Measurements from ENCODE around the gene WIZ.
"Not testable (repeated sequence)": the region's sequence is repeated elsewhere in the genome, so short reads cannot be mapped to it uniquely, and the experiment has no call there.

DNA sequence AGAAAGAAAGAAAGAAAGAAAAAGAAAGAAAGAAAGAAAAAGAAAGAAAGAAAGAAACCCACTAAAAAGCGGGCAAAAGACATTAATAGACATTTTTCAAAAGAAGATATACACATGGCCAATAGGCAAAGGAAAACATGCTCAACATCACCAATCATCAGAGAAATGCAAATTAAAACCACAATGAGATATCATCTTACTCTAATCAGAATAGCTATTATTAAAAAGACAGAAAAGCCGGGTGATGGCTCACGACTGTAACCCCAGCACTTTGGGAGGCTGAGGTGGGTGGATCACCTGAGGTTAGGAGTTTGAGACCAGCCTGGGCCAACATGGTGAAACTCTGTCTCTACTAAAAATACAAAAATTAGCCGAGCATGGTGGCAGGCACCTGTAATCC is 24.1 kb upstream of the WIZ start:
- TF ChIP-seq, protein P1, sequence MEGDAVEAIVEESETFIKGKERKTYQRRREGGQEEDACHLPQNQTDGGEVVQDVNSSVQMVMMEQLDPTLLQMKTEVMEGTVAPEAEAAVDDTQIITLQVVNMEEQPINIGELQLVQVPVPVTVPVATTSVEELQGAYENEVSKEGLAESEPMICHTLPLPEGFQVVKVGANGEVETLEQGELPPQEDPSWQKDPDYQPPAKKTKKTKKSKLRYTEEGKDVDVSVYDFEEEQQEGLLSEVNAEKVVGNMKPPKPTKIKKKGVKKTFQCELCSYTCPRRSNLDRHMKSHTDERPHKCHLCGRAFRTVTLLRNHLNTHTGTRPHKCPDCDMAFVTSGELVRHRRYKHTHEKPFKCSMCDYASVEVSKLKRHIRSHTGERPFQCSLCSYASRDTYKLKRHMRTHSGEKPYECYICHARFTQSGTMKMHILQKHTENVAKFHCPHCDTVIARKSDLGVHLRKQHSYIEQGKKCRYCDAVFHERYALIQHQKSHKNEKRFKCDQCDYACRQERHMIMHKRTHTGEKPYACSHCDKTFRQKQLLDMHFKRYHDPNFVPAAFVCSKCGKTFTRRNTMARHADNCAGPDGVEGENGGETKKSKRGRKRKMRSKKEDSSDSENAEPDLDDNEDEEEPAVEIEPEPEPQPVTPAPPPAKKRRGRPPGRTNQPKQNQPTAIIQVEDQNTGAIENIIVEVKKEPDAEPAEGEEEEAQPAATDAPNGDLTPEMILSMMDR (IDR thresholded peaks at IDR 0.05): not testable (repeated sequence)
- TF ChIP-seq POLR2A (IDR thresholded peaks at IDR 0.05): not testable (repeated sequence)
